Neural progenitor cell (in vitro differentiated cells): Measurements from ENCODE around the gene TP53I13. TPM values are rescaled to one million over a fixed set of nuclear protein-coding genes. Genes with fewer than 3 reads are reported as not detected.

Experiments used
- DNase-seq: peaks from one replicate; pipeline ENCODE4 v3.0.0-alpha.2; 2016; ENCODE audit warnings: low spot score
- H2AFZ ChIP-seq: fragments of 200-600 bp; sonication (generic); replicated peaks from 2 replicates; pipeline ENCODE4 v1.6.1; 2016; ENCODE audit warnings: antibody characterized with exemption
- H3F3A ChIP-seq: fragments of 200-600 bp; sonication (generic); 2 replicates; pipeline ENCODE4 v1.6.1; 2016; ENCODE audit warnings: antibody characterized with exemption, low read depth
- H3K27ac ChIP-seq: fragments of 200-600 bp; sonication (generic); 2 replicates; pipeline ENCODE4 v1.5.1; 2016; ENCODE audit warnings: mild to moderate bottlenecking
- H3K27me3 ChIP-seq: fragments of 200-600 bp; sonication (generic); 2 replicates; pipeline ENCODE4 v1.6.1; 2016; ENCODE audit warnings: mild to moderate bottlenecking, moderate library complexity
- H3K36me3 ChIP-seq: fragments of 200-600 bp; sonication (generic); 2 replicates; pipeline ENCODE4 v1.5.1; 2016
- H3K4me1 ChIP-seq: fragments of 200-600 bp; sonication (generic); 2 replicates; pipeline ENCODE4 v1.6.1; 2016; ENCODE audit warnings: mixed run types
- H3K4me2 ChIP-seq: fragments of 200-600 bp; sonication (generic); 2 replicates; pipeline ENCODE4 v1.6.1; 2016
- H3K4me3 ChIP-seq: fragments of 200-600 bp; sonication (generic); 2 replicates; pipeline ENCODE4 v1.5.1; 2016
- H3K79me2 ChIP-seq: fragments of 200-600 bp; sonication (generic); 2 replicates; pipeline ENCODE4 v1.6.1; 2016; ENCODE audit warnings: low read depth
- H3K9ac ChIP-seq: fragments of 200-600 bp; sonication (generic); 2 replicates; pipeline ENCODE4 v1.6.1; 2016
- H3K9me3 ChIP-seq: fragments of 200-600 bp; sonication (generic); 2 replicates; pipeline ENCODE4 v1.5.1; 2016; ENCODE audit warnings: low read depth
- H4K20me1 ChIP-seq: fragments of 200-600 bp; sonication (generic); 2 replicates; pipeline ENCODE4 v1.6.1; 2016; ENCODE audit warnings: low read depth
- H3K27ac Mint-ChIP-seq: 3 replicates; pipeline ENCODE4 v1.8.0; 2021; ENCODE audit warnings: mixed read lengths
- H3K27me3 Mint-ChIP-seq: 2 replicates; pipeline ENCODE4 v1.8.0; 2022; ENCODE audit warnings: low read depth, mild to moderate bottlenecking, inconsistent platforms, moderate library complexity, mixed read lengths; ENCODE audit not compliant: insufficient read depth
- H3K36me3 Mint-ChIP-seq: 3 replicates; pipeline ENCODE4 v1.8.0; 2021; ENCODE audit warnings: mixed read lengths
- H3K4me1 Mint-ChIP-seq: 3 replicates; pipeline ENCODE4 v1.8.0; 2021; ENCODE audit warnings: mixed read lengths
- H3K4me3 Mint-ChIP-seq: 3 replicates; pipeline ENCODE4 v1.8.0; 2021; ENCODE audit warnings: mild to moderate bottlenecking, moderate library complexity, mixed read lengths
- H3K9me3 Mint-ChIP-seq: 3 replicates; pipeline ENCODE4 v1.8.0; 2020; ENCODE audit warnings: mixed read lengths
- EZH2 ChIP-seq: fragments of 200-600 bp; sonication (generic); IDR thresholded peaks from 2 replicates; pipeline ENCODE4 v1.6.1; 2017; ENCODE audit warnings: antibody characterized with exemption, mild to moderate bottlenecking, moderate library complexity
- EZH2phosphoT487 ChIP-seq: fragments of 200-600 bp; sonication (generic); IDR thresholded peaks from 2 replicates; pipeline ENCODE4 v1.6.1; 2017; ENCODE audit warnings: antibody characterized with exemption
- total RNA-seq: library from RNA; depleted of rRNA; stranded (reverse); fragments of >200 nt; gene quantifications from 2 replicates; pipeline ENCODE4 v1.2.3, GENCODE V29; 2015; ENCODE audit warnings: low replicate concordance
- TF ChIP-seq, protein P1 (sequence below): fragments of 200-600 bp; sonication (generic); IDR thresholded peaks from 2 replicates; pipeline ENCODE4 v1.5.1; 2017; ENCODE audit warnings: antibody characterized with exemption, mild to moderate bottlenecking

TP53I13 gene
- total RNA-seq, 1 donor from 2014 or later = 9.2 TPM

DNA sequence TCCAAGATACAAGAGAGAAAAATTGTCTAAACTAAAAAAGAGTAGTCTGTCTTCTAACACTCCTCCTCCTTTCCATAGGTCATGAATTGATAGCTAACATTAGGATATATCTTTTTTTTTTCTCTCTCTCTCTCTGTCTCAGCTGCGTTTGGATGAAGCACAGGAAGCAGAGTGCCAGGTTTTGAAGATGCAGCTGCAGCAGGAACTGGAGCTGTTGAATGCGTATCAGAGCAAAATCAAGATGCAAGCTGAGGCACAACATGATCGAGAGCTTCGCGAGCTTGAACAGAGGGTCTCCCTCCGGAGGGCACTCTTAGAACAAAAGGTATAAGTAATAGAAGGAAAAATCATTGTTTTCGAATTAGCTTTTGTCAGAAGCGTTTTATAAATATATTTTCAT, 34.5 kb upstream of the TP53I13 start:
- Mint-ChIP-seq H3K27me3 (no peaks in the 10 kb centered on the region), H3K36me3 (peaks cover 39% of the 10 kb centered on the region), H3K4me3 (no peak overlapping the region), H3K27ac (no peak overlapping the region), H3K4me1 (no peaks in the 10 kb centered on the region), H3K9me3 (no peaks in the 10 kb centered on the region)
- peaks cover 24% of the 10 kb centered on the region for H3F3A ChIP-seq
- peaks cover 32% of the 10 kb centered on the region for H3K36me3 ChIP-seq
- DNase-seq = no peak
- no peak overlapping the region for H3K27ac ChIP-seq
- H3K4me2 ChIP-seq = no peak overlapping the region
- H3K9ac ChIP-seq = no peak overlapping the region
- no peaks in the 10 kb centered on the region for H4K20me1 ChIP-seq
- no peaks in the 10 kb centered on the region for H3K79me2 ChIP-seq
- TF ChIP-seq, protein P1, sequence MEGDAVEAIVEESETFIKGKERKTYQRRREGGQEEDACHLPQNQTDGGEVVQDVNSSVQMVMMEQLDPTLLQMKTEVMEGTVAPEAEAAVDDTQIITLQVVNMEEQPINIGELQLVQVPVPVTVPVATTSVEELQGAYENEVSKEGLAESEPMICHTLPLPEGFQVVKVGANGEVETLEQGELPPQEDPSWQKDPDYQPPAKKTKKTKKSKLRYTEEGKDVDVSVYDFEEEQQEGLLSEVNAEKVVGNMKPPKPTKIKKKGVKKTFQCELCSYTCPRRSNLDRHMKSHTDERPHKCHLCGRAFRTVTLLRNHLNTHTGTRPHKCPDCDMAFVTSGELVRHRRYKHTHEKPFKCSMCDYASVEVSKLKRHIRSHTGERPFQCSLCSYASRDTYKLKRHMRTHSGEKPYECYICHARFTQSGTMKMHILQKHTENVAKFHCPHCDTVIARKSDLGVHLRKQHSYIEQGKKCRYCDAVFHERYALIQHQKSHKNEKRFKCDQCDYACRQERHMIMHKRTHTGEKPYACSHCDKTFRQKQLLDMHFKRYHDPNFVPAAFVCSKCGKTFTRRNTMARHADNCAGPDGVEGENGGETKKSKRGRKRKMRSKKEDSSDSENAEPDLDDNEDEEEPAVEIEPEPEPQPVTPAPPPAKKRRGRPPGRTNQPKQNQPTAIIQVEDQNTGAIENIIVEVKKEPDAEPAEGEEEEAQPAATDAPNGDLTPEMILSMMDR = no peak
- TF ChIP-seq EZH2 = no peak
- no peak for TF ChIP-seq EZH2phosphoT487
- H3K27me3 ChIP-seq = no peaks in the 10 kb centered on the region
- H3K4me3 ChIP-seq = no peak overlapping the region
- H3K4me1 ChIP-seq = no peaks in the 10 kb centered on the region
- no peak overlapping the region for H2AFZ ChIP-seq
- H3K9me3 ChIP-seq = no peaks in the 10 kb centered on the region

DNA sequence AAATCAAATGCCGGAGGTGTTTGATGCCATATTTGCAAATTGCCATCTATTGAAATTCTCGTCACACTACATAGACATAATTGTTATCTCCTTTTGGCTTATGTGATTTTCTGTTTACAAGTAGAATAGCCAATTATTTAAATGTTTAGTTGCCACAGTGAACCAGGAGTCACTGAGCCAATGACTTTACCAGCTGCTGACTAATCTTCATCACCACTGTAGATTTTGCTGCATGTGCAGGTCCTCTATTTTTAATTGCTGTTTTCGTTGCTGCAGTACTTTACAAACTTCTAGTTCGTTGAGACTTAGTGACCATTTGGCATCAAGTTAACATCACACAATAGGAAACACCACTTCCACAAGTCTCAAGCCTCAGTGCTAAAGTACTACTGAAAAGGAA, 24.4 kb upstream of the TP53I13 start:
- peaks cover 6% of the 10 kb centered on the region for H3K36me3 ChIP-seq
- peaks cover 4% of the 10 kb centered on the region for H3F3A ChIP-seq
- no peaks in the 10 kb centered on the region for H3K4me1 ChIP-seq
- TF ChIP-seq EZH2 (no peak), EZH2phosphoT487 (no peak)
- TF ChIP-seq, protein P1 = no peak
- H4K20me1 ChIP-seq = peaks cover 15% of the 10 kb centered on the region
- H3K4me2 ChIP-seq = no peak overlapping the region
- no peak overlapping the region for H3K27ac ChIP-seq
- H3K9me3 Mint-ChIP-seq = no peaks in the 10 kb centered on the region
- no peak for DNase-seq
- peaks cover 20% of the 10 kb centered on the region for H3K36me3 Mint-ChIP-seq
- no peak overlapping the region for H3K27ac Mint-ChIP-seq
- no peak overlapping the region for H2AFZ ChIP-seq
- H3K4me1 Mint-ChIP-seq = peaks cover 7% of the 10 kb centered on the region
- H3K4me3 Mint-ChIP-seq = no peak overlapping the region
- H3K9ac ChIP-seq = no peak overlapping the region
- no peaks in the 10 kb centered on the region for H3K9me3 ChIP-seq
- no peaks in the 10 kb centered on the region for H3K27me3 Mint-ChIP-seq
- H3K27me3 ChIP-seq = no peaks in the 10 kb centered on the region
- H3K79me2 ChIP-seq = no peaks in the 10 kb centered on the region
- H3K4me3 ChIP-seq = no peak overlapping the region

DNA sequence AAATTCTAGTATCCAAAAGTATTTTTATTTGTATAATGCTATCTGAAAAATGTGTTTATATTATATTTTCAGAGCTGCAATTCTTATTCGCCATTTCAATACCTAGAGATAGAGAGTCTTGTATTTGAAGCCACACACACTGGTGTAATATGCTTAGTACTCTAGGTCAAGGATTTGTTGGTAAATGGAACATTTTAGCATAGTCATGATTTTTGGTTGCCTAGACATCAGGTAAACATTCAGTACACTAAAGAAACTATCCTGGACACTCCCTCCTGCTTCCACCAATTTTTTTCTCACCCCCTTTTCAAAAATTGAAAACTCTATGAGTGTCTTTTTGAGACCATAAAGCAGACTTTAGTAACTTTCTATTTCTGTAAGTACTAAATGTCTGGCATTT, 22.4 kb upstream of the TP53I13 start:
- Mint-ChIP-seq H3K4me3 (no peak overlapping the region), H3K4me1 (peaks cover 9% of the 10 kb centered on the region), H3K36me3 (peaks cover 15% of the 10 kb centered on the region), H3K27ac (no peak overlapping the region), H3K9me3 (no peaks in the 10 kb centered on the region), H3K27me3 (no peaks in the 10 kb centered on the region)
- no peaks in the 10 kb centered on the region for H3K9me3 ChIP-seq
- H3K27me3 ChIP-seq = no peaks in the 10 kb centered on the region
- H3K4me1 ChIP-seq = no peaks in the 10 kb centered on the region
- H3K27ac ChIP-seq = no peak overlapping the region
- H3K79me2 ChIP-seq = no peaks in the 10 kb centered on the region
- TF ChIP-seq EZH2phosphoT487 = no peak
- TF ChIP-seq, protein P1 = no peak
- no peak for TF ChIP-seq EZH2
- H3K36me3 ChIP-seq = peaks cover 6% of the 10 kb centered on the region
- peaks cover 11% of the 10 kb centered on the region for H4K20me1 ChIP-seq
- DNase-seq = no peak
- H3K9ac ChIP-seq = no peak overlapping the region
- no peak overlapping the region for H2AFZ ChIP-seq
- H3F3A ChIP-seq = peaks cover 7% of the 10 kb centered on the region
- H3K4me2 ChIP-seq = no peak overlapping the region
- no peak overlapping the region for H3K4me3 ChIP-seq
